Mesothelial cell of epicardium (in vitro differentiated cells): ENCODE measurements around the gene HLA-DOB. TPM values are rescaled to one million over a fixed set of nuclear protein-coding genes. Genes with fewer than 3 reads are reported as not detected.
"Not testable (repeated sequence)": the region's sequence is repeated elsewhere in the genome, so short reads cannot be mapped to it uniquely, and the experiment has no call there.

Experiments
- DNase-seq, 2 experiments: peaks; one replicate each; pipeline ENCODE4 v3.0.0; 2021; ENCODE audit warnings: low spot score in 2 of 2; ENCODE audit not compliant: unreplicated experiment in 2 of 2
- H3K27ac Mint-ChIP-seq: 2 replicates; pipeline ENCODE4 v1.8.0; 2021; ENCODE audit warnings: mixed read lengths
- H3K27me3 Mint-ChIP-seq: 2 replicates; pipeline ENCODE4 v1.8.0; 2021; ENCODE audit warnings: low read depth, mixed read lengths
- H3K36me3 Mint-ChIP-seq: 2 replicates; pipeline ENCODE4 v1.8.0; 2021; ENCODE audit warnings: mixed read lengths
- H3K4me1 Mint-ChIP-seq: 2 replicates; pipeline ENCODE4 v1.8.0; 2021; ENCODE audit warnings: mixed read lengths
- H3K4me3 Mint-ChIP-seq: 2 replicates; pipeline ENCODE4 v1.8.0; 2021; ENCODE audit warnings: mild to moderate bottlenecking, moderate library complexity, mixed read lengths
- H3K9me3 Mint-ChIP-seq: 2 replicates; pipeline ENCODE4 v1.8.0; 2021; ENCODE audit warnings: mixed read lengths
- CTCF ChIP-seq: fragments of 200-600 bp; sonication (generic); IDR thresholded peaks from one replicate; pipeline ENCODE4 v1.5.0; 2021; ENCODE audit warnings: antibody characterized with exemption; ENCODE audit not compliant: unreplicated experiment
- total RNA-seq: library from RNA; stranded (reverse); gene quantifications from 3 replicates; pipeline ENCODE4 v1.2.1, GENCODE V29; 2021

The HLA-DOB gene
- total RNA-seq, 1 donor from 2014 or later = 0.45 TPM

- Mint-ChIP-seq H3K4me1 (peaks cover 2% of the 10 kb centered on the region), H3K27ac (no peak overlapping the region), H3K4me3 (no peak overlapping the region), H3K27me3 (peaks cover 68% of the 10 kb centered on the region), H3K36me3 (no peaks in the 10 kb centered on the region), H3K9me3 (peaks cover under 1% of the 10 kb centered on the region)
- no peak for DNase-seq
- no peak for TF ChIP-seq CTCF
These were observed 23.8 kb downstream of the HLA-DOB start for GRCh38 chr6:32792901-32793435.

- no peak for TF ChIP-seq CTCF
These were observed 26.5 kb downstream of the HLA-DOB start for GRCh38 chr6:32790306-32790705.

GRCh38 chr6:32785781-32786533 is 30.8 kb downstream of the HLA-DOB start:
- no peaks in the 10 kb centered on the region for H3K4me1 Mint-ChIP-seq
- peaks cover 31% of the 10 kb centered on the region for H3K27me3 Mint-ChIP-seq
- no peak overlapping the region for H3K4me3 Mint-ChIP-seq
- peak; percentile 55 for TF ChIP-seq CTCF
- peaks cover 14% of the 10 kb centered on the region for H3K9me3 Mint-ChIP-seq
- no peak for DNase-seq
- H3K27ac Mint-ChIP-seq = no peak overlapping the region
- no peaks in the 10 kb centered on the region for H3K36me3 Mint-ChIP-seq

More at GRCh38 chr6:32790306-32790705, 26.5 kb downstream of the HLA-DOB start:
- H3K27me3 Mint-ChIP-seq = peaks cover 59% of the 10 kb centered on the region
- H3K27ac Mint-ChIP-seq = no peak overlapping the region
- no peaks in the 10 kb centered on the region for H3K36me3 Mint-ChIP-seq
- H3K4me1 Mint-ChIP-seq = no peaks in the 10 kb centered on the region
- no peak overlapping the region for H3K4me3 Mint-ChIP-seq
- H3K9me3 Mint-ChIP-seq = peaks cover 6% of the 10 kb centered on the region
- DNase-seq = no peak

- H3K27me3 Mint-ChIP-seq = peaks cover 38% of the 10 kb centered on the region
- H3K4me1 Mint-ChIP-seq, H3K27ac Mint-ChIP-seq, DNase-seq, H3K36me3 Mint-ChIP-seq, H3K4me3 Mint-ChIP-seq: not testable (repeated sequence)
- peaks cover 16% of the 10 kb centered on the region for H3K9me3 Mint-ChIP-seq
These were observed 33.9 kb downstream of the HLA-DOB start for GRCh38 chr6:32782923-32783322.

- DNase-seq = no peak
- TF ChIP-seq CTCF = no peak
- Mint-ChIP-seq H3K4me1 (no peaks in the 10 kb centered on the region), H3K27ac (no peak overlapping the region), H3K27me3 (peaks cover 51% of the 10 kb centered on the region), H3K36me3 (no peaks in the 10 kb centered on the region), H3K4me3 (no peak overlapping the region), H3K9me3 (peaks cover 12% of the 10 kb centered on the region)
These were observed 37.8 kb downstream of the HLA-DOB start for GRCh38 chr6:32779036-32779435.

- peaks cover 69% of the 10 kb centered on the region for H3K27me3 Mint-ChIP-seq
- TF ChIP-seq CTCF = no peak
- DNase-seq = no peak
These were observed 41.7 kb downstream of the HLA-DOB start for GRCh38 chr6:32775071-32775470.

More at GRCh38 chr6:32775071-32775470, 41.7 kb downstream of the HLA-DOB start:
- Mint-ChIP-seq H3K36me3 (no peaks in the 10 kb centered on the region), H3K9me3 (no peaks in the 10 kb centered on the region), H3K4me3 (no peak overlapping the region), H3K4me1 (no peaks in the 10 kb centered on the region), H3K27ac (no peak overlapping the region)
